Neural progenitor cell (in vitro differentiated cells): Measurements from ENCODE around the gene IL36G. TPM values are rescaled to one million over a fixed set of nuclear protein-coding genes. Genes with fewer than 3 reads are reported as not detected.

ENCODE experiments used
- DNase-seq: peaks from one replicate; pipeline ENCODE4 v3.0.0-alpha.2; 2016; ENCODE audit warnings: low spot score
- H2AFZ ChIP-seq: fragments of 200-600 bp; sonication (generic); replicated peaks from 2 replicates; pipeline ENCODE4 v1.6.1; 2016; ENCODE audit warnings: antibody characterized with exemption
- H3F3A ChIP-seq: fragments of 200-600 bp; sonication (generic); 2 replicates; pipeline ENCODE4 v1.6.1; 2016; ENCODE audit warnings: antibody characterized with exemption, low read depth
- H3K27ac ChIP-seq: fragments of 200-600 bp; sonication (generic); 2 replicates; pipeline ENCODE4 v1.5.1; 2016; ENCODE audit warnings: mild to moderate bottlenecking
- H3K27me3 ChIP-seq: fragments of 200-600 bp; sonication (generic); 2 replicates; pipeline ENCODE4 v1.6.1; 2016; ENCODE audit warnings: mild to moderate bottlenecking, moderate library complexity
- H3K36me3 ChIP-seq: fragments of 200-600 bp; sonication (generic); 2 replicates; pipeline ENCODE4 v1.5.1; 2016
- H3K4me1 ChIP-seq: fragments of 200-600 bp; sonication (generic); 2 replicates; pipeline ENCODE4 v1.6.1; 2016; ENCODE audit warnings: mixed run types
- H3K4me2 ChIP-seq: fragments of 200-600 bp; sonication (generic); 2 replicates; pipeline ENCODE4 v1.6.1; 2016
- H3K4me3 ChIP-seq: fragments of 200-600 bp; sonication (generic); 2 replicates; pipeline ENCODE4 v1.5.1; 2016
- H3K79me2 ChIP-seq: fragments of 200-600 bp; sonication (generic); 2 replicates; pipeline ENCODE4 v1.6.1; 2016; ENCODE audit warnings: low read depth
- H3K9ac ChIP-seq: fragments of 200-600 bp; sonication (generic); 2 replicates; pipeline ENCODE4 v1.6.1; 2016
- H3K9me3 ChIP-seq: fragments of 200-600 bp; sonication (generic); 2 replicates; pipeline ENCODE4 v1.5.1; 2016; ENCODE audit warnings: low read depth
- H4K20me1 ChIP-seq: fragments of 200-600 bp; sonication (generic); 2 replicates; pipeline ENCODE4 v1.6.1; 2016; ENCODE audit warnings: low read depth
- H3K27ac Mint-ChIP-seq: 3 replicates; pipeline ENCODE4 v1.8.0; 2021; ENCODE audit warnings: mixed read lengths
- H3K27me3 Mint-ChIP-seq: 2 replicates; pipeline ENCODE4 v1.8.0; 2022; ENCODE audit warnings: low read depth, mild to moderate bottlenecking, inconsistent platforms, moderate library complexity, mixed read lengths; ENCODE audit not compliant: insufficient read depth
- H3K36me3 Mint-ChIP-seq: 3 replicates; pipeline ENCODE4 v1.8.0; 2021; ENCODE audit warnings: mixed read lengths
- H3K4me1 Mint-ChIP-seq: 3 replicates; pipeline ENCODE4 v1.8.0; 2021; ENCODE audit warnings: mixed read lengths
- H3K4me3 Mint-ChIP-seq: 3 replicates; pipeline ENCODE4 v1.8.0; 2021; ENCODE audit warnings: mild to moderate bottlenecking, moderate library complexity, mixed read lengths
- H3K9me3 Mint-ChIP-seq: 3 replicates; pipeline ENCODE4 v1.8.0; 2020; ENCODE audit warnings: mixed read lengths
- CTCF ChIP-seq: fragments of 200-600 bp; sonication (generic); IDR thresholded peaks from 2 replicates; pipeline ENCODE4 v1.5.1; 2017; ENCODE audit warnings: antibody characterized with exemption, mild to moderate bottlenecking
- EZH2 ChIP-seq: fragments of 200-600 bp; sonication (generic); IDR thresholded peaks from 2 replicates; pipeline ENCODE4 v1.6.1; 2017; ENCODE audit warnings: antibody characterized with exemption, mild to moderate bottlenecking, moderate library complexity
- EZH2phosphoT487 ChIP-seq: fragments of 200-600 bp; sonication (generic); IDR thresholded peaks from 2 replicates; pipeline ENCODE4 v1.6.1; 2017; ENCODE audit warnings: antibody characterized with exemption
- total RNA-seq: library from RNA; depleted of rRNA; stranded (reverse); fragments of >200 nt; gene quantifications from 2 replicates; pipeline ENCODE4 v1.2.3, GENCODE V29; 2015; ENCODE audit warnings: low replicate concordance

Gene IL36G
- total RNA-seq, 1 donor from 2014 or later: 1.3 TPM

GRCh38 chr2:112997151-112997550 lies 19.3 kb downstream of the IL36G start:
- no peaks in the 10 kb centered on the region for H3K36me3 Mint-ChIP-seq
- no peak overlapping the region for H3K27ac Mint-ChIP-seq
- Histone ChIP-seq H3F3A (no peaks in the 10 kb centered on the region), H3K9me3 (no peaks in the 10 kb centered on the region), H3K4me3 (no peak overlapping the region), H3K27me3 (no peaks in the 10 kb centered on the region), H3K9ac (no peak overlapping the region), H3K27ac (no peak overlapping the region), H3K4me1 (no peaks in the 10 kb centered on the region), H3K36me3 (no peaks in the 10 kb centered on the region), H2AFZ (no peak overlapping the region), H3K4me2 (no peak overlapping the region), H3K79me2 (no peaks in the 10 kb centered on the region), H4K20me1 (no peaks in the 10 kb centered on the region)
- H3K9me3 Mint-ChIP-seq: peaks cover 23% of the 10 kb centered on the region
- H3K4me1 Mint-ChIP-seq: no peaks in the 10 kb centered on the region
- H3K27me3 Mint-ChIP-seq: peaks cover 2% of the 10 kb centered on the region
- no peak overlapping the region for H3K4me3 Mint-ChIP-seq
- no peak for TF ChIP-seq EZH2phosphoT487
- TF ChIP-seq EZH2: no peak
- no peak for TF ChIP-seq CTCF
- DNase-seq: no peak

- Mint-ChIP-seq H3K9me3 (peaks cover 20% of the 10 kb centered on the region), H3K4me3 (no peak overlapping the region), H3K4me1 (no peaks in the 10 kb centered on the region), H3K36me3 (no peaks in the 10 kb centered on the region), H3K27ac (no peak overlapping the region), H3K27me3 (peaks cover 3% of the 10 kb centered on the region)
- DNase-seq: no peak
- H3K4me3 ChIP-seq: no peak overlapping the region
- no peaks in the 10 kb centered on the region for H3K4me1 ChIP-seq
- H2AFZ ChIP-seq: no peak overlapping the region
- no peak overlapping the region for H3K9ac ChIP-seq
- no peak overlapping the region for H3K4me2 ChIP-seq
- no peaks in the 10 kb centered on the region for H3K9me3 ChIP-seq
- no peaks in the 10 kb centered on the region for H3K79me2 ChIP-seq
- H4K20me1 ChIP-seq: no peaks in the 10 kb centered on the region
- peaks cover 3% of the 10 kb centered on the region for H3K27me3 ChIP-seq
- H3K27ac ChIP-seq: no peak overlapping the region
- no peaks in the 10 kb centered on the region for H3K36me3 ChIP-seq
- H3F3A ChIP-seq: no peaks in the 10 kb centered on the region
- no peak for TF ChIP-seq EZH2
- no peak for TF ChIP-seq CTCF
- no peak for TF ChIP-seq EZH2phosphoT487
Measured at GRCh38 chr2:113000436-113000835, 22.6 kb downstream of the IL36G start.

GRCh38 chr2:113002677-113003076 lies 24.9 kb downstream of the IL36G start:
- no peaks in the 10 kb centered on the region for H3K9me3 ChIP-seq
- H3K4me3 ChIP-seq: no peak overlapping the region
- no peak overlapping the region for H3K9ac ChIP-seq
- H3K4me2 ChIP-seq: no peak overlapping the region
- Mint-ChIP-seq H3K9me3 (peaks cover 20% of the 10 kb centered on the region), H3K4me1 (no peaks in the 10 kb centered on the region), H3K27me3 (peaks cover 4% of the 10 kb centered on the region), H3K4me3 (no peak overlapping the region), H3K27ac (no peak overlapping the region), H3K36me3 (no peaks in the 10 kb centered on the region)
- H3K27ac ChIP-seq: no peak overlapping the region
- no peak for DNase-seq
- no peaks in the 10 kb centered on the region for H3K79me2 ChIP-seq
- H3K36me3 ChIP-seq: no peaks in the 10 kb centered on the region
- peaks cover 3% of the 10 kb centered on the region for H3K27me3 ChIP-seq
- no peak for TF ChIP-seq CTCF
- no peak for TF ChIP-seq EZH2phosphoT487
- no peak for TF ChIP-seq EZH2
- H3F3A ChIP-seq: no peaks in the 10 kb centered on the region
- no peak overlapping the region for H2AFZ ChIP-seq
- H3K4me1 ChIP-seq: no peaks in the 10 kb centered on the region
- H4K20me1 ChIP-seq: no peaks in the 10 kb centered on the region
